ENCODE results near the gene NTF3.

DNA sequence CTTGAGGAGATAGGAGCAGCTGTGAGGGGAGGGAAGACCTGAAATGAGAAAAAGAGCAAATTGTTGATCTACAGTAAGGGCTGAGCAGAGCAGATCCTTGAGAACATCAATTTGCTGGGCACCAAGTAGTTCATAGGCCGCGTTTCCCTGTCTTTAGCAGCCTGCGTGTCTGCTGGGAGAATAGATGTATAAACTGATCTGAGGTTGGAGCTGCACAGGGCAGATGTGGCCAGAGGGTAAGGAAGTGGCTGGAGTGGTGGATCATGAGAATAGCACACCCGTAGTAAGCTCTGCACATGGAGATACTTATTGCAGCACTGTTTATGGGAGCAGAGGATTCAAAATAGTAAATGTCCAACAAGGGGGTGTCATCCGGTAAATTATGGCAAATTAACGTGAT is 44.4 kb downstream of the NTF3 start:
- TF ChIP-seq, protein P1, sequence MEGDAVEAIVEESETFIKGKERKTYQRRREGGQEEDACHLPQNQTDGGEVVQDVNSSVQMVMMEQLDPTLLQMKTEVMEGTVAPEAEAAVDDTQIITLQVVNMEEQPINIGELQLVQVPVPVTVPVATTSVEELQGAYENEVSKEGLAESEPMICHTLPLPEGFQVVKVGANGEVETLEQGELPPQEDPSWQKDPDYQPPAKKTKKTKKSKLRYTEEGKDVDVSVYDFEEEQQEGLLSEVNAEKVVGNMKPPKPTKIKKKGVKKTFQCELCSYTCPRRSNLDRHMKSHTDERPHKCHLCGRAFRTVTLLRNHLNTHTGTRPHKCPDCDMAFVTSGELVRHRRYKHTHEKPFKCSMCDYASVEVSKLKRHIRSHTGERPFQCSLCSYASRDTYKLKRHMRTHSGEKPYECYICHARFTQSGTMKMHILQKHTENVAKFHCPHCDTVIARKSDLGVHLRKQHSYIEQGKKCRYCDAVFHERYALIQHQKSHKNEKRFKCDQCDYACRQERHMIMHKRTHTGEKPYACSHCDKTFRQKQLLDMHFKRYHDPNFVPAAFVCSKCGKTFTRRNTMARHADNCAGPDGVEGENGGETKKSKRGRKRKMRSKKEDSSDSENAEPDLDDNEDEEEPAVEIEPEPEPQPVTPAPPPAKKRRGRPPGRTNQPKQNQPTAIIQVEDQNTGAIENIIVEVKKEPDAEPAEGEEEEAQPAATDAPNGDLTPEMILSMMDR (IDR thresholded peaks at IDR 0.05; ENCODE audit: low read depth, low read length): no peak
- TF ChIP-seq MYC (IDR thresholded peaks at IDR 0.05; ENCODE audit: low read depth, low read length): no peak
- no peak for TF ChIP-seq POLR2A (IDR thresholded peaks at IDR 0.05; ENCODE audit: extremely low read depth, insufficient read length)
- TF ChIP-seq, protein P2, sequence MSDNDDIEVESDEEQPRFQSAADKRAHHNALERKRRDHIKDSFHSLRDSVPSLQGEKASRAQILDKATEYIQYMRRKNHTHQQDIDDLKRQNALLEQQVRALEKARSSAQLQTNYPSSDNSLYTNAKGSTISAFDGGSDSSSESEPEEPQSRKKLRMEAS (IDR thresholded peaks at IDR 0.05; ENCODE audit: low read depth, low read length): no peak

All from NB4 (cell line).